ENCODE measurements around the gene S1PR3. TPM values are rescaled to one million over a fixed set of nuclear protein-coding genes. Genes with fewer than 3 reads are reported as not detected.

S1PR3 gene
- total and polyA plus RNA-seq, 9 of the 15 experiments (the other 6 are each of a cell fraction or from before 2014, with no cell fraction given), result 0.03 to 2.0 (median 0.29) TPM

GRCh38 chr9:88950341-88951154 is 40.7 kb upstream of the S1PR3 start:
- DNase-seq (ENCODE audit: extremely low read depth in 1 of 4, low spot score in 3 of 4), result peak in 1 of 4 experiments; percentile 8
- H3K4me3 ChIP-seq, result no peak overlapping the region
- ChIA-PET POLR2A (interaction anchor here (0.6 kb wide), 1 partner anchor 143 kb away, joined by 3 read pairs; no protein-coding TSS in a partner anchor), CTCF (ENCODE audit: low intra/inter-chr PET ratio) (no interaction called here)
- intact Hi-C loops (cut with micrococcal nuclease) (no loop called here), in situ Hi-C loops (cut with MboI) (no loop called here)
- no peaks in the 10 kb centered on the region for H3K9me3 ChIP-seq (replicated peaks; ENCODE audit: control insufficient read depth, insufficient read depth, low read depth, low read length)
- no peak overlapping the region for H3K9ac ChIP-seq (ENCODE audit: insufficient read depth in 1 of 2, low read depth in 2 of 2, low read length in 2 of 2)
- no peak overlapping the region for H3K27ac ChIP-seq (ENCODE audit: extremely low read depth, low read depth, low read length)
- peaks cover 4% of the 10 kb centered on the region for H3K9me1 ChIP-seq (ENCODE audit: control insufficient read depth, insufficient read depth, low read length)
- no peaks in the 10 kb centered on the region; the same call in 1 of the 2 replicates for H4K20me1 ChIP-seq (replicated peaks; ENCODE audit: control insufficient read depth, insufficient read depth, low read length)
- ATAC-seq, result no peak
- no TSS peak for BruUV-seq (replicated peaks)
- WGBS (ENCODE audit: insufficient coverage, low coverage, missing lambda C conversion rate), result 16% methylated on average over 10 of the region's 10 CpGs
- no peaks in the 10 kb centered on the region for H3K36me3 ChIP-seq (ENCODE audit: control insufficient read depth, insufficient read depth, low read length)
- H2AFZ ChIP-seq (ENCODE audit: low read depth, low read length), result no peak overlapping the region; the same call in 1 of the 2 replicates
- no peaks in the 10 kb centered on the region for H3K79me2 ChIP-seq (ENCODE audit: control insufficient read depth, insufficient read depth, low read length)
- peaks cover 6 to 22% of the 10 kb centered on the region in 2 experiments; a peak in 4 of 5 replicates for H3K4me1 ChIP-seq (replicated peaks in 1 of 2; ENCODE audit: control insufficient read depth in 2 of 2, insufficient read depth in 2 of 2, low read length in 2 of 2)
- 0 out of 5 replicates have a peak, but pooled peaks cover 0 to 6% of the 10 kb centered on the region in 2 experiments for H3K27me3 ChIP-seq (ENCODE audit: control insufficient read depth in 2 of 2, insufficient read depth in 2 of 2, low read length in 2 of 2)
- no peak overlapping the region for H3K4me2 ChIP-seq (ENCODE audit: insufficient read depth, low read length)
- no peak for FAIRE-seq
- no peak for TF ChIP-seq ZC3H8 (IDR thresholded peaks at IDR 0.05)
- TF ChIP-seq KDM5B (IDR thresholded peaks at IDR 0.05; ENCODE audit: insufficient replicate concordance, low read depth, low read length), result no peak
- 0 out of 2 replicates have a peak, but pooled peaks have one; percentile 32 for TF ChIP-seq FOXJ2 (tag; IDR thresholded peaks at IDR 0.05)
- no peak for TF ChIP-seq TFAM (CRISPR knock-in tag; conservative IDR thresholded peaks at IDR 0.05)
- no peak for TF ChIP-seq PYGO2 (tag; IDR thresholded peaks at IDR 0.05)
- peak; percentile 54; the same call in 1 of the 2 replicates for TF ChIP-seq JUND (IDR thresholded peaks at IDR 0.05; ENCODE audit: borderline replicate concordance, low read depth, low read length)
- TF ChIP-seq JUND (tag; IDR thresholded peaks at IDR 0.05; ENCODE audit: borderline replicate concordance, low read depth, low read length), result peak; percentile 42; the same call in 1 of the 3 replicates
- peak; percentile 21; the same call in 1 of the 2 replicates for TF ChIP-seq SMARCE1 (IDR thresholded peaks at IDR 0.05)
- TF ChIP-seq NFE2 (IDR thresholded peaks at IDR 0.05; ENCODE audit: low read depth), result peak; percentile 55
- 0 out of 2 replicates have a peak, but pooled peaks have one; percentile 29 for TF ChIP-seq MAFG (tag; conservative IDR thresholded peaks at IDR 0.05)
- TF ChIP-seq ZNF146 (CRISPR knock-in tag; IDR thresholded peaks at IDR 0.05; ENCODE audit: unreplicated experiment), result no peak
- no peak for TF ChIP-seq HMBOX1 (IDR thresholded peaks at IDR 0.05)
- no peak for TF ChIP-seq ZNF76 (CRISPR knock-in tag; IDR thresholded peaks at IDR 0.05; ENCODE audit: borderline replicate concordance)
- TF ChIP-seq CTCFL (IDR thresholded peaks at IDR 0.05; ENCODE audit: borderline replicate concordance, insufficient read depth, low read depth, low read length, poor library complexity, severe bottlenecking), result no peak
- TF ChIP-seq FOSL1 (tag; conservative IDR thresholded peaks at IDR 0.05), result peak; percentile 60; the same call in 1 of the 2 replicates
- TF ChIP-seq ZNF77 (CRISPR knock-in tag; IDR thresholded peaks at IDR 0.05), result no peak
- TF ChIP-seq BCL6 (CRISPR knock-in tag; IDR thresholded peaks at IDR 0.05), result no peak
- TF ChIP-seq TEAD4 (IDR thresholded peaks at IDR 0.05; ENCODE audit: low read length), result no peak
- no peak for TF ChIP-seq TEAD4 (CRISPR knock-in tag; IDR thresholded peaks at IDR 0.05; ENCODE audit: borderline replicate concordance)
- TF ChIP-seq TGIF2 (CRISPR knock-in tag; IDR thresholded peaks at IDR 0.05), result no peak
